GM21528 (cell line): ENCODE data around the gene CD164L2.

Experiments
- ATAC-seq: cut with Tn5 transposase; IDR thresholded peaks from one replicate; pipeline ENCODE4 v1.9.1; 2021; ENCODE audit warnings: mild to moderate bottlenecking, moderate library complexity; ENCODE audit not compliant: unreplicated experiment, low FRiP score

The CD164L2 gene

GRCh38 chr1:27349784-27350662 is 33.1 kb downstream of the CD164L2 start:
- no peak for ATAC-seq

GRCh38 chr1:27348861-27349783 is 34.0 kb downstream of the CD164L2 start:
- no peak for ATAC-seq

GRCh38 chr1:27346991-27347624 is 36.0 kb downstream of the CD164L2 start:
- no peak for ATAC-seq

- ATAC-seq = no peak
Measured at GRCh38 chr1:27346357-27346756, 36.8 kb downstream of the CD164L2 start.

- ATAC-seq = no peak
Measured at GRCh38 chr1:27345272-27345671, 37.9 kb downstream of the CD164L2 start.

- no peak for ATAC-seq
Measured at GRCh38 chr1:27343639-27344025, 39.5 kb downstream of the CD164L2 start.

GRCh38 chr1:27342778-27343638 is 40.1 kb downstream of the CD164L2 start:
- ATAC-seq = no peak

- no peak for ATAC-seq
Measured at GRCh38 chr1:27342391-27342777, 40.7 kb downstream of the CD164L2 start.

GRCh38 chr1:27341525-27342252 is 41.4 kb downstream of the CD164L2 start, which contains the start of gene SYTL1:
SYTL1 (plus strand) TSS chr1:27342022; CDS start chr1:27345335, 3,313 bp downstream.
- peak; percentile 50 for ATAC-seq

GRCh38 chr1:27339213-27339612 is 43.9 kb downstream of the CD164L2 start:
- no peak for ATAC-seq

GRCh38 chr1:27338751-27339150 is 44.4 kb downstream of the CD164L2 start:
- ATAC-seq = no peak

GRCh38 chr1:27336756-27337155 is 46.4 kb downstream of the CD164L2 start:
- ATAC-seq = no peak

- ATAC-seq = no peak
Measured at GRCh38 chr1:27335506-27336422, 47.4 kb downstream of the CD164L2 start.

GRCh38 chr1:27333717-27334279 is 49.3 kb downstream of the CD164L2 start:
- no peak for ATAC-seq

GRCh38 chr1:27332536-27333281 is 50.4 kb downstream of the CD164L2 start:
- no peak for ATAC-seq

- no peak for ATAC-seq
Measured at GRCh38 chr1:27331922-27332321, 51.2 kb downstream of the CD164L2 start.

GRCh38 chr1:27331426-27331825 is 51.7 kb downstream of the CD164L2 start:
- no peak for ATAC-seq
